NCI-H345 treated with DMSO at 0.1 percent for 48 hours (cell line): ENCODE data around the gene CD86.

Experiments used
- DNase-seq: peaks from one replicate; lab custom pipeline; 2025; ENCODE audit not compliant: unreplicated experiment; lab: John Stamatoyannopoulos, UW

Gene CD86

DNA sequence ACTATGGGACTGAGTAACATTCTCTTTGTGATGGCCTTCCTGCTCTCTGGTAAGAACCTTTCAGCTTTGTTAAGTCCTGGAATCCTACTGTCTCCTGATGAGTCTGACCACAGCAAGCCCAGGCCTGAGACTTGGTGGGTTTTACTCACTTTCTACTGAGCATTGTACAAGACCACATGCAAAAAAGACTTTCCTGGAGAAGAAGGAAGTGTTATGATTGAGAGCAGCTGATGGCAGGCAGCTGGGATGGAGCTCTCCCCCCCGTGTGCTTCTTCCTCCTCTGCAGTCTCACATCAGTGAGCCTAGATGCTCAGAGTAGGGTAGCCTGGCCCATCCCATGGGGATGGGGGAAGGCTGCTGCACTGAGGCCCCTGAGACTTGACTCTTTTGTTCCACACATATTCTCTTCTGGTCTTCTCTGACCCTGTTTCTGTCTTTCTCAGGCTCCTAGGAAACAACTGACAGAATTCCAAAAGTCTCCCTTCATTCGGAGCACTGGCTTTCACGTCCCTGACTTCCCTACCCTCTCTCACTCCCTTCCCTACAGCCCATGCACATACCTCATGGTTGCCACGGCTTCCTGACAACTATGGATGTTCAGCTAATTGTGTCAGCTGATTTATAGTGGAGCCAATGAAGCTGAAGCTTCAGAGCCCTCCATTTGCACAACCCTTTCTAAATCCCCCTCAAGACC lies 36.6 kb downstream of the CD86 start:
- no peak for DNase-seq

GRCh38 chr3:122092460-122093165 lies 37.5 kb downstream of the CD86 start:
- DNase-seq, result no peak

DNA sequence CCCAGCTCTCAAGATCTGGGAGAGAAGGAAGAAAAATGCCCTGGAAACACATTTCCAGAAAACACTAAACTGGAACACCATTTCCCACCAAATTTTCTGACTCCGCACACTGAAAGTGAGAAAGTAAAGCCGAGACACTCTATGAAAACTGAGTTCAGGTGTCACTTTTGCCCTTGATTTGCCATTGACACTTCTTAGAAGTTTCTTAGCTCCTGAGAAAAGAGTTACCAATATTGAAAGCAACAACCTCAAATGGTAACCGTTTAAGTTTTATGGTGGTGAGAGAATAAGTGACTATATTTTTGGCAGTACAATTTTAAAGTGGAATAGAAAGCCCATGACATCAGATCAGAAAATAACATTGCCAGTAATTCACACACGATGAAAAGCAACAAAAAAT lies 39.0 kb downstream of the CD86 start:
- no peak for DNase-seq

DNA sequence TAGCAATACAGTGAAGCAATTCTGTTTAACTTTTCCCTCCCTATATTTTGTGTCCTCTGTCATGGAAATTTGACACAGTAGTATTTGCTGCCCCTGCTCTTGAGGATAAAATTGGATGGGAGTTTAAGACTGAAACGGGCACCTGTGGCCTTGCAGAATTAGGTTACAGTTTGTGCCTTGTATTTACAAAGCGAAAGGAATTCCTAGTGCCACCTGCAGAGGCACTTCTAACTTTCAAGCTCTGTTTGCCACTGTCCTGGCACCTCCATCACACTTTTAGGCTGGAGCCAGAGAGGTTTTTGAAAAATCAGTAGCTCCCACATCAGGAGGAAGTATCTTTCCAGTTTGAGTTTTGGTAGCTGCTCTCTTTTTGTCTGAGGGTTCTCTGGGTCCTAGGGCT lies 39.5 kb downstream of the CD86 start:
- no peak for DNase-seq

DNA sequence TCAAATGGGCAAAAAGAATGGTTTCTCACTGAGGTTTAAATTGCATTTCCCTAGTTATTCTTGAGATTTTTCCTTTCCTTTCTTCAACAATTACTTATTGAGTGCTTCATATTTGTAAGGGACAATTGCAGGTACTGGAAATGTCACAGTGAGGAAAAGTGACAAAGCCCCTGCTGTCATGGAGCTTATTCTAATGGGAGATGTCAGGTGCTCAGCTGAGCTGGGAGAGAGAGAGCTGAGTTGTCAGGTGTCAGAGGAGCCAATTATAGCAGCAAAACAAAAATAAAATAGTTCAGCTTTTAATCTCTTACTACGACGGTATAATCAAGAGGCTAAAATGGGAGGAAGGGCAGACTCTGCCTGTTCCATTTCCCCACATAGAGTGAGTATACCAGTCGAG lies 42.0 kb downstream of the CD86 start:
- no peak for DNase-seq

DNA sequence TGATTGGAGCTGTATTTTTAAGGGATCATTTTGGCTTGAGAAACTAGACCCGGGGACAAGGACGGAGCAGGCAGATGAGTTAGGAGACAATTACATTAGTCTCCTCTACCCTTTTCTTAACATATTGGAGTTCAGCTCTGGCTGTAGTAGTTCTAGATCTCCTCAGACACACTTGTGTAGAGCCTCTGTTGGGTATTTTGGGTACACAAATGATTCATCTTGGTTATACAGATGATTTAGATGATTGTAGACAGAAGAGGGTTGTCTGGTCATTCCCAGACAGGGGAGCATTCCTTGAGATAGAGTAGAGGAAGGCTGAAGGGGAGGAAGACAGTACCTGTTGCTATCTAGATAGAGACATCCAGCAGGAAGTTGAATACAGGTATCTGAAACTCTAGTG lies 43.4 kb downstream of the CD86 start:
- no peak for DNase-seq

DNA sequence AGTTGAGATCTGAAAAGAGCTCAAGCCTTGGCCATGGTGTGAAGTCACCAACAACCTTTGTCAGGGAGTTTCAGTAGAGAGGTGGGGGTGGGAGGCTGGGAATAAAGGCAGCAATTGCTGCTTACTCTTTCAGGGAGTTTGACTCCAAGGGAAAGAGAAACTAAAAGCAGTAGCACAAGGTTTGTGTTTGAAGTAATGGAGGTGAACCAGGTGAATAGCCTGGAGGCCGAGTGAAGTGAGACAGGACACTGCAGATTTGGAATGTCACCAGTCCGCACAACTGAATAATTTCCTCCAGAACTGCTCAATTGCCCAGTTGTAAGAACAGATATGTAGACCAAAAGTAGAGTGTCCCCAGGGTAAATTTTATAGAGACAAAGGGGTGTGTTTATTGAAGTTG lies 44.1 kb downstream of the CD86 start:
- DNase-seq, result no peak

GRCh38 chr3:122100083-122100482 lies 44.9 kb downstream of the CD86 start:
- DNase-seq, result no peak

DNA sequence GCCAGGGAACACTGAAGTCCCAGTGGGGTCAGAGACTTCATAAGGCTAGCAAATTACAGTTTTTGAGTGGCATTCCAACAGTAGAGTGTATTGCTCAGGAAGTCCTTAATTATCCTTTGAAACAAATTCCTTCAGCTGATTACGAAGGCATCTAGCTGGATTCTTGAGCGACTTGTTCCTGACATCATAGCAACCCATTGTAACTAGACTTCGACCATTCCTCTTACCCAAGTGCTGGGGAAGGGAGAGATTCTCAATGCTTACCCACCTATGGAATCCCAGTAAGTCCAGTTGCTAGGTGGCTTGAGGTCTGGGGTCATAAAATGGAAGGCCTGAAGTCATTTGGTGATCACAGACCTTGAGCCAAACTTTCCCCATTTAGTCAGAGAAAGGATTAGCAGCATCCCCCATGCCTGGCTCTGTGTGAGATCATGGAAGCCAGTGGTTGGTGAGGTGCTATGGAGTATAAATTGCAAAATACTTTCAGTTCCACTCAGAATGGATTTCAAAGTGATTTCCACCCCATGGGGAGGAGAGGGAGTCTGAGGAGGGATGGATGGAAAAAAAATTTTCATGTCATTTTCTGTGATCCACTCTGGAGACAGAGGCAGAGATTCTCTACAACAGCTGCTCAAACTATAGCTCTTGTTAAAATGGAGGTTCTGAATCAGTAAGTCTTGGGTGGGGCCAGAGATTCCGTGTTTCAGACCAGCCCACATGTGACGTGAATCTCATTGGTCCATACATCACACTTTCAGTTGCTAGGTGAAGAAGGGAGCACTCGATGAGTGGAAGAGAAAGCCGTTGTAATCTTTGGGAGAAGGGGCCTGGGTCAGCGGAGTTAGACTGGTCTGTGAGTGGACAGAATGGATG lies 45.7 kb downstream of the CD86 start:
- no peak for DNase-seq

GRCh38 chr3:122101646-122102045 lies 46.5 kb downstream of the CD86 start:
- peak; percentile 45 for DNase-seq

- no peak for DNase-seq
Observed at GRCh38 chr3:122102191-122102935, 47.2 kb downstream of the CD86 start.

- no peak for DNase-seq
Observed at GRCh38 chr3:122103821-122104514, 48.8 kb downstream of the CD86 start.

DNA sequence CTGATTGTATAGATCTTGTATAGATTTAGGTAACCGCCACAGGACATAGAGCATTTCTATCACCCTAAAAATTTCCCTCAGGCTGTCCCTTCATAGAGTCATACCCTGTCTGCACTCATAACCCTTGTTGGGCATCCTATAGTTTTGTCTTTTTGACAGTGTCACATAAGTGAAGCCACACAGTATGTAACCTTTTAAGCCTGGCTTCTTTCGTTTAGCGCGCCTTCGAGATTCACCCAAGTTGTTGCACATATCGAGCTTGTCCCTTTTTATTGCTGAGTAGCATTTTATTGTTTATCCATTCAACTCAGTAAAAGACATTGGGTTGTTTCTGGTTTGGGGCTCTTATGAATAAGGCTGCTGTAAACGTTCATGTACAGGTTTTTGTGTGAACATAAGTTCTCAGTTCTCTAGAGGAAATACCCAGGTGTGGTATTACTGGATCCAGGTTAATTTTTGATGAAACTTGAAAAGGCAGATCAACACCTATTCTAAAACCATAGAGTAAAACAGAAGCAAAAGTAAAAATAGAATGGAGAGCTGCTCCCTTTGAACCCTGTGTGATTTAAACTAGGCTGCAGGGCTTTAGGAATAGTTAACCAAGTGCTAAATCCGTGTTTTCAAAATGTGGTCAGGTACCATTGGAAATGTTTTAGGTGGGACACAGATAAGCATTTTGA lies 49.5 kb downstream of the CD86 start:
- DNase-seq, result no peak

GRCh38 chr3:122105626-122106025 lies 50.5 kb downstream of the CD86 start:
- DNase-seq, result peak; percentile 39

- DNase-seq, result no peak
Observed at GRCh38 chr3:122107171-122107570, 52.0 kb downstream of the CD86 start.

GRCh38 chr3:122111974-122112373 lies 56.8 kb downstream of the CD86 start:
- no peak for DNase-seq

GRCh38 chr3:122112754-122113153 lies 57.6 kb downstream of the CD86 start:
- DNase-seq, result no peak

DNA sequence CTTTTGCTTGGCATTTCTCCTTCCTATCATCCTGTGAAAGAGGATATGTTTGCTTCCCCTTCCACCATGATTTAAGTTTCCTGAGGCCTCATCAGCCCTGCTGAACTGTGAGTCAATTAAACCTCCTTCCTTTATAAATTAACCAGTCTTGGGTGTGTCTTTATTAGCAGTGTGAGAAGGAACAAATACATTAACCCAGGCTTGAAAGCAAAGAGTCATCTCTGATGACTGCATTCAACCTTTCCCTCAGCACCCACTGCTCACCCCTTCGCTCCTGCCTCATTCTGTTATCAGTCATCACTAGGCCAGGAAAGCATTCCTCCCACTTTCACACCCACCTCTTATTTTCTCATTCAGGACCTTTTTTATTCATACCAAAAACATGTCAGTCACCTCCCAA lies 68.7 kb downstream of the CD86 start:
- DNase-seq, result no peak

DNA sequence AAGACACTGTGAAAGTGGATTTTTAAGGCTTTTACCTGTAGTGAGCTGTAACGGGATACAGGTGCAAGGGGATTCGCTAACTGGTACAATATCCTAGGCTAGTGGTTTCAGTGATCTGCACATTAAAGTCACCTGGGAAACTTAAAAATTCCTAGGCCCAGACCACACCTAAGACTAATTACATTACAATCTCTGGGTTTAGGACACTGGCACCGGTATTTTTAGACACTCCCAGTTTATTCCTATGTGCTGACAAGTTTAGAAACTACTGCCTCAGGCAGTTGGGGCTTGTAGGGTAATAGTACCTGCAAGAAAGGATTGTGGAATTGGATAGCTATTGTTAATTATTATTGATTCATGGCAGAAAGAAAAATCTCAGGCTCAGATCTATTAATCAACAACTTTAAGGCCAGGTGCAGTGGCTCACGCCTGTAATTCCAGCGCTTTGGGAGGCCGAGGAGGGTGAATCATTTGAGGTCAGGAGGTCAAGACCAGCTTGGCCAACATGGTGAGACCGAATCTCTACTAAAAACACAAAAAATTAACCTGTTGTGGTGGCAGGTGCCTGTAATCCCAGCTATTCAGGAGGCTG lies 77.9 kb downstream of the CD86 start:
- no peak for DNase-seq

- no peak for DNase-seq
Observed at GRCh38 chr3:122146466-122146865, 91.3 kb downstream of the CD86 start.
